GM12878 (cell line): ENCODE results near the gene ZNF407. TPM values are rescaled to one million over a fixed set of nuclear protein-coding genes. Genes with fewer than 3 reads are reported as not detected.

Experiments
- ATAC-seq: fragments of 200-7000 bp; cut with Tn5 transposase; 3 replicates; pipeline ENCODE4 v1.9.1; 2020; ENCODE audit warnings: mild to moderate bottlenecking, moderate library complexity
- BruUV-seq: library from RNA; stranded (reverse); fragments of 400-500 nt; replicated peaks from 2 replicates; lab custom pipeline; 2021; lab: Mats Ljungman, UMichigan
- CTCF ChIA-PET: fragments of 300-600 bp; sonication (Branson Sonifier 250); formaldehyde crosslinking; extraction: SDS; loops from one replicate; lab custom pipeline; 2021; ENCODE audit warnings: inconsistent platforms; lab: Yijun Ruan, JAX
- POLR2A ChIA-PET: fragments of 350-600 bp; formaldehyde crosslinking; extraction: SDS; loops from one replicate; lab custom pipeline; 2021; ENCODE audit warnings: inconsistent platforms; lab: Charles Lee
- RAD21 ChIA-PET: fragments of 300-600 bp; sonication (Branson Sonifier 250); formaldehyde crosslinking; loops from one replicate; lab custom pipeline; 2023; ENCODE audit warnings: antibody characterized with exemption; ENCODE audit not compliant: unreplicated experiment; lab: Charles Lee
- SMC1A ChIA-PET: fragments of 300-600 bp; sonication (Branson Sonifier 250); formaldehyde crosslinking; loops from one replicate; lab custom pipeline; 2023; ENCODE audit not compliant: unreplicated experiment, uncharacterized antibody; lab: Charles Lee
- DNase-seq: peaks from one replicate; pipeline ENCODE4 v3.0.0-alpha.2; 2011; ENCODE audit warnings: low read depth, low spot score
- FAIRE-seq: peaks from 3 replicates; lab custom pipeline; 2011; peaks lifted over from hg19 to GRCh38; lab: Jason Lieb, UNC
- H2AFZ ChIP-seq: 2 replicates; pipeline ENCODE4 v1.6.0; 2011; ENCODE audit warnings: low read depth, low read length, control low read depth; ENCODE audit not compliant: control insufficient read depth
- H3K27ac ChIP-seq: 2 replicates; pipeline ENCODE4 v1.5.1; 2011; ENCODE audit warnings: control low read depth; ENCODE audit not compliant: control insufficient read depth, insufficient read depth
- H3K27me3 ChIP-seq, 2 experiments: replicated peaks in 1 of 2; 2 replicates each; pipeline versions ENCODE4 v1.6.0 to v1.6.1; 2011; ENCODE audit warnings: low read length in 1 of 2; ENCODE audit not compliant: control insufficient read depth in 2 of 2, insufficient read depth in 2 of 2
- H3K36me3 ChIP-seq, 2 experiments: 2 replicates each; pipeline ENCODE4 v1.5.1; 2011; ENCODE audit warnings: low read length in 1 of 2; ENCODE audit not compliant: control insufficient read depth in 2 of 2, insufficient read depth in 2 of 2
- H3K4me1 ChIP-seq: 2 replicates; pipeline ENCODE4 v1.6.1; 2011; ENCODE audit warnings: mild to moderate bottlenecking, low read length, moderate library complexity, mixed read lengths; ENCODE audit not compliant: control insufficient read depth, insufficient read depth
- H3K4me2 ChIP-seq: 2 replicates; pipeline ENCODE4 v1.6.0; 2011; ENCODE audit warnings: control low read depth; ENCODE audit not compliant: control insufficient read depth, insufficient read depth
- H3K4me3 ChIP-seq: fragments of 200-600 bp; sonication (generic); 2 replicates; pipeline ENCODE4 v1.5.1; 2016
- H3K79me2 ChIP-seq: 2 replicates; pipeline ENCODE4 v1.6.0; 2011; ENCODE audit warnings: low read length; ENCODE audit not compliant: control insufficient read depth, insufficient read depth
- H3K9ac ChIP-seq: 2 replicates; pipeline ENCODE4 v1.8.0; 2011; ENCODE audit warnings: low read length, control low read depth, mixed read lengths; ENCODE audit not compliant: control insufficient read depth, insufficient read depth
- H3K9me3 ChIP-seq: replicated peaks from 3 replicates; pipeline ENCODE4 v1.5.1; 2011; ENCODE audit warnings: mild to moderate bottlenecking, low read length; ENCODE audit not compliant: control insufficient read depth, insufficient read depth
- H4K20me1 ChIP-seq: 2 replicates; pipeline ENCODE4 v1.6.0; 2011; ENCODE audit not compliant: control insufficient read depth, insufficient read depth
- HDAC6 ChIP-seq: fragments of 200-600 bp; sonication (generic); IDR thresholded peaks from one replicate; pipeline ENCODE4 v1.8.0; 2017; ENCODE audit warnings: antibody characterized with exemption; ENCODE audit not compliant: unreplicated experiment
- NFIC ChIP-seq: IDR thresholded peaks from 2 replicates; pipeline ENCODE4 v1.6.1; 2012; ENCODE audit warnings: low read depth, mild to moderate bottlenecking, inconsistent platforms, low read length, moderate library complexity
- NR2C1 ChIP-seq: fragments of 450-650 bp; IDR thresholded peaks from 2 replicates; pipeline ENCODE4 v1.6.1; 2017; ENCODE audit warnings: antibody characterized with exemption, mild to moderate bottlenecking, moderate library complexity
- ZBED1 ChIP-seq: IDR thresholded peaks from 2 replicates; pipeline ENCODE4 v1.6.1; 2016; ENCODE audit warnings: borderline replicate concordance
- ZBTB33 ChIP-seq: fragments of 450-650 bp; IDR thresholded peaks from 2 replicates; pipeline ENCODE4 v1.6.1; 2017; ENCODE audit warnings: mild to moderate bottlenecking
- ZBTB40 ChIP-seq: fragments of 450-650 bp; IDR thresholded peaks from 2 replicates; pipeline ENCODE4 v1.6.1; 2016; ENCODE audit warnings: mild to moderate bottlenecking, moderate library complexity, borderline replicate concordance
- WGBS: methylation state at CpG from one replicate; pipeline ENCODE4 v1.1.6; 2016; ENCODE audit warnings: low lambda C conversion rate; ENCODE audit not compliant: insufficient replicate concordance, insufficient coverage; ENCODE audit errors: missing lambda C conversion rate; 5-methylcytosine and 5-hydroxymethylcytosine counted together
- in situ Hi-C: fragments of 300-500 bp; cut with MboI; formaldehyde crosslinking; loops from 9 replicates; pipeline ENCODE4 v1.14.3; 2018; ENCODE audit warnings: mixed read lengths
- intact Hi-C: fragments of 100-400 bp; cut with micrococcal nuclease; formaldehyde crosslinking; loops from one replicate; pipeline ENCODE4 v1.14.2; 2022; ENCODE audit not compliant: unreplicated experiment
- polyA plus RNA-seq, 11 experiments: library from polyadenylated mRNA; depleted of rRNA in 4 of 11; unstranded in 6 of 11; stranded (reverse) in 5 of 11; fragments of >200 nt; fragmentation: Nextera tagmentation in 4 of 11; fragmentation: Illumina TruSeq in 1 of 11; extraction: Ambion mirVana in 4 of 11; extraction: Trizol in 1 of 11; gene quantifications; 1 replicate in 1 of 11; 2 replicates in 10 of 11; pipeline versions ENCODE4 v1.2.1 to v1.2.3, GENCODE V29; 2011 to 2016; ENCODE audit warnings: inconsistent platforms in 2 of 11, missing spikeins in 2 of 11, low read depth in 1 of 11
- total RNA-seq, 4 experiments: library from RNA; depleted of rRNA in 3 of 4; stranded (reverse); fragments of >200 nt in 3 of 4; fragmentation: Illumina TruSeq in 1 of 4; extraction: Trizol in 1 of 4; gene quantifications; 2 replicates each; pipeline versions ENCODE4 v1.2.1 to v1.2.3, GENCODE V29; 2013 to 2021

ZNF407 gene
- total and polyA plus RNA-seq, 10 of the 15 experiments (the other 5 are each of a cell fraction or from before 2014, with no cell fraction given), result 0.69 to 11.6 (median 5.3) TPM

DNA sequence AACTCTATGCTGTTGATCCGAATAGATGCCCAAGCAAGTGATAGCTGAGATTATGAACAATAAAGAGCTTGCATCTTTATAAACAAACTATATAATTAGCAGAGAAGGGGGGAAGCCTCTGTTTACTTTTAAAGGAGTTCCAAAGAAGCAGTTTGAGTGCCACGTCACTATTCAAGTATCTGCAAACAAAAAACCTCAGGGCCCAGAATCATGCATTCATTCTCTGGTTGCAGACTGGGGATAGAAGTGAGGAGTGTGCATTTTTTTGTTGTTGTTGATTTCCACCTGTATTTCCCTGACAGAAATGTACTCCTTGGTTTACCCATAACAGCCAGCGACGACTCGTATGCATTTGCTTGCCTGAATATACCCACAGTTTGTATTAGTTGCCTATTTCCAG is 347.0 kb downstream of the ZNF407 start:
- ChIA-PET RAD21 (no interaction called here), SMC1A (interaction anchor here (0.9 to 1.1 kb wide), 2 partner anchors 9 to 12 kb away, joined by 3 read pairs; no protein-coding TSS in a partner anchor), CTCF (interaction anchor here (1.3 kb wide), 1 partner anchor 19 kb away, joined by 3 read pairs; no protein-coding TSS in a partner anchor), POLR2A (no interaction called here)
- H3K36me3 ChIP-seq, result no peaks in the 10 kb centered on the region
- peaks cover 11% of the 10 kb centered on the region; the same call in 1 of the 2 replicates for H3K4me1 ChIP-seq
- in situ Hi-C loops, result no loop called here
- H3K4me3 ChIP-seq, result no peak overlapping the region
- no TSS peak for BruUV-seq
- intact Hi-C loops, result no loop called here
- DNase-seq (no peak), FAIRE-seq (no peak), ATAC-seq (no peak)
- H3K27ac ChIP-seq, result no peak overlapping the region
- no peak overlapping the region for H2AFZ ChIP-seq
- H3K4me2 ChIP-seq, result no peak overlapping the region
- WGBS, result 95% methylated on average over 5 of the region's 5 CpGs
- H4K20me1 ChIP-seq, result no peaks in the 10 kb centered on the region
- TF ChIP-seq HDAC6, result no peak
- TF ChIP-seq ZBTB40, result no peak
- no peak for TF ChIP-seq NR2C1
- TF ChIP-seq ZBTB33, result no peak
- TF ChIP-seq NFIC, result no peak
- no peak for TF ChIP-seq ZBED1
- H3K9ac ChIP-seq, result no peak overlapping the region
- H3K27me3 ChIP-seq, result no peaks in the 10 kb centered on the region
- no peaks in the 10 kb centered on the region for H3K79me2 ChIP-seq
- H3K9me3 ChIP-seq, result no peaks in the 10 kb centered on the region
